Measurements from ENCODE around the gene RAPGEFL1. TPM values are rescaled to one million over a fixed set of nuclear protein-coding genes. Genes with fewer than 3 reads are reported as not detected.

The RAPGEFL1 gene
- total RNA-seq: 23.3 and 24.1 TPM in 2 replicates
- long read RNA-seq: 0 reads

GRCh38 chr17:40177275-40177874 lies at the start of gene RAPGEFL1:
Gene RAPGEFL1 (plus strand): TSS chr17:40177470. CDS start chr17:40177862, 392 bp downstream.
- DNase-seq (ENCODE audit: low read depth, low spot score): peak; percentile 60
- Mint-ChIP-seq H3K4me1 (peaks cover 20% of the 10 kb centered on the region), H3K4me3 (peak within 1 kb of the TSS; percentile 82), H3K27ac (ENCODE audit: unreplicated experiment) (no peak within 1 kb of the TSS), H3K36me3 (ENCODE audit: low read depth) (peaks cover 10% of the 10 kb centered on the region), H3K9me3 (no peaks in the 10 kb centered on the region), H3K27me3 (ENCODE audit: low read depth) (no peaks in the 10 kb centered on the region)
- TF ChIP-seq CTCF (conservative IDR thresholded peaks at IDR 0.05): no peak

- Mint-ChIP-seq H3K27ac (ENCODE audit: unreplicated experiment) (no peak overlapping the region), H3K4me3 (peak overlapping the region; percentile 33), H3K27me3 (ENCODE audit: low read depth) (no peaks in the 10 kb centered on the region), H3K36me3 (ENCODE audit: low read depth) (peaks cover 42% of the 10 kb centered on the region), H3K9me3 (no peaks in the 10 kb centered on the region), H3K4me1 (peaks cover 11% of the 10 kb centered on the region)
- TF ChIP-seq CTCF (conservative IDR thresholded peaks at IDR 0.05): peak; percentile 31
- DNase-seq (ENCODE audit: low read depth, low spot score): no peak
Measured at GRCh38 chr17:40129498-40129897, 47.8 kb upstream of the RAPGEFL1 start.

- Mint-ChIP-seq H3K4me1 (peaks cover 3% of the 10 kb centered on the region), H3K9me3 (no peaks in the 10 kb centered on the region), H3K36me3 (ENCODE audit: low read depth) (peaks cover 45% of the 10 kb centered on the region), H3K27me3 (ENCODE audit: low read depth) (no peaks in the 10 kb centered on the region), H3K4me3 (peak overlapping the region; percentile 64), H3K27ac (ENCODE audit: unreplicated experiment) (peak overlapping the region; percentile 57)
- no peak for TF ChIP-seq CTCF (conservative IDR thresholded peaks at IDR 0.05)
- DNase-seq (ENCODE audit: low read depth, low spot score): no peak
Measured at GRCh38 chr17:40130352-40131042, 46.8 kb upstream of the RAPGEFL1 start.

GRCh38 chr17:40134184-40134583 lies 43.1 kb upstream of the RAPGEFL1 start:
- Mint-ChIP-seq H3K9me3 (no peaks in the 10 kb centered on the region), H3K27ac (ENCODE audit: unreplicated experiment) (no peak overlapping the region), H3K36me3 (ENCODE audit: low read depth) (peaks cover 41% of the 10 kb centered on the region), H3K27me3 (ENCODE audit: low read depth) (no peaks in the 10 kb centered on the region), H3K4me1 (peaks cover 4% of the 10 kb centered on the region), H3K4me3 (peak overlapping the region; percentile 64)
- no peak for TF ChIP-seq CTCF (conservative IDR thresholded peaks at IDR 0.05)
- no peak for DNase-seq (ENCODE audit: low read depth, low spot score)

GRCh38 chr17:40135817-40136216 lies 41.5 kb upstream of the RAPGEFL1 start:
- peaks cover 8% of the 10 kb centered on the region for H3K27me3 Mint-ChIP-seq (ENCODE audit: low read depth)

More at GRCh38 chr17:40135817-40136216, 41.5 kb upstream of the RAPGEFL1 start:
- H3K4me3 Mint-ChIP-seq: no peak overlapping the region
- DNase-seq (ENCODE audit: low read depth, low spot score): no peak
- H3K27ac Mint-ChIP-seq (ENCODE audit: unreplicated experiment): no peak overlapping the region
- peaks cover 29% of the 10 kb centered on the region for H3K36me3 Mint-ChIP-seq (ENCODE audit: low read depth)
- H3K9me3 Mint-ChIP-seq: no peaks in the 10 kb centered on the region
- no peak for TF ChIP-seq CTCF (conservative IDR thresholded peaks at IDR 0.05)
- peaks cover 16% of the 10 kb centered on the region for H3K4me1 Mint-ChIP-seq

All from neural crest cell (in vitro differentiated cells).